Hepatocyte (in vitro differentiated cells): ENCODE data around the gene DOCK1. TPM values are rescaled to one million over a fixed set of nuclear protein-coding genes. Genes with fewer than 3 reads are reported as not detected.

Source experiments
- DNase-seq: peaks from one replicate; pipeline ENCODE4 v3.0.0-alpha.2; 2016; ENCODE audit warnings: low spot score
- H2AFZ ChIP-seq: fragments of 200-600 bp; sonication (generic); 2 replicates; pipeline ENCODE4 v1.6.0; 2016; ENCODE audit warnings: antibody characterized with exemption, mild to moderate bottlenecking
- H3K27ac ChIP-seq: fragments of 200-600 bp; sonication (generic); 2 replicates; pipeline ENCODE4 v1.5.1; 2016; ENCODE audit warnings: mild to moderate bottlenecking
- H3K27me3 ChIP-seq: fragments of 200-600 bp; sonication (generic); 2 replicates; pipeline ENCODE4 v1.6.1; 2016
- H3K36me3 ChIP-seq: fragments of 200-600 bp; sonication (generic); replicated peaks from 2 replicates; pipeline ENCODE4 v1.5.1; 2016; ENCODE audit warnings: low read depth; ENCODE audit not compliant: insufficient read depth
- H3K4me1 ChIP-seq: fragments of 200-600 bp; sonication (generic); 2 replicates; pipeline ENCODE4 v1.5.1; 2016; ENCODE audit warnings: mild to moderate bottlenecking, moderate library complexity; ENCODE audit not compliant: insufficient read depth
- H3K4me2 ChIP-seq: fragments of 200-600 bp; sonication (generic); 2 replicates; pipeline ENCODE4 v1.6.0; 2016
- H3K4me3 ChIP-seq: fragments of 200-600 bp; sonication (generic); 2 replicates; pipeline ENCODE4 v1.5.1; 2016; ENCODE audit warnings: mild to moderate bottlenecking
- H3K79me2 ChIP-seq: fragments of 200-600 bp; sonication (generic); 2 replicates; pipeline ENCODE4 v1.6.0; 2017; ENCODE audit warnings: mild to moderate bottlenecking
- H3K9me2 ChIP-seq: fragments of 200-600 bp; sonication (generic); replicated peaks from 2 replicates; pipeline ENCODE4 v1.6.0; 2017; ENCODE audit warnings: mild to moderate bottlenecking; ENCODE audit not compliant: insufficient read depth
- H3K9me3 ChIP-seq: fragments of 200-600 bp; sonication (generic); 2 replicates; pipeline ENCODE4 v1.5.1; 2016; ENCODE audit warnings: low read depth, mild to moderate bottlenecking
- H4K20me1 ChIP-seq: fragments of 200-600 bp; sonication (generic); 2 replicates; pipeline ENCODE4 v1.6.0; 2016; ENCODE audit warnings: mild to moderate bottlenecking; ENCODE audit not compliant: insufficient read depth, poor library complexity, severe bottlenecking
- EZH2 ChIP-seq: fragments of 200-600 bp; sonication (generic); IDR thresholded peaks from 2 replicates; pipeline ENCODE4 v1.6.1; 2016; ENCODE audit warnings: antibody characterized with exemption, mild to moderate bottlenecking, borderline replicate concordance
- EZH2phosphoT487 ChIP-seq: fragments of 200-600 bp; sonication (generic); IDR thresholded peaks from one replicate; pipeline ENCODE4 v1.6.1; 2018; ENCODE audit warnings: antibody characterized with exemption, mild to moderate bottlenecking, low read depth, moderate library complexity; ENCODE audit not compliant: unreplicated experiment, severe bottlenecking
- WGBS: methylation state at CpG from one replicate; pipeline ENCODE4 v1.1.6; 2016; ENCODE audit warnings: low lambda C conversion rate; ENCODE audit errors: missing lambda C conversion rate; 5-methylcytosine and 5-hydroxymethylcytosine counted together
- polyA plus RNA-seq: library from polyadenylated mRNA; unstranded; fragments of >200 nt; fragmentation: Nextera tagmentation; extraction: Ambion mirVana; gene quantifications from 2 replicates; pipeline ENCODE4 v1.2.1, GENCODE V29; 2016
- total RNA-seq: library from RNA; depleted of rRNA; stranded (reverse); fragments of >200 nt; gene quantifications from 2 replicates; pipeline ENCODE4 v1.2.3, GENCODE V29; 2014
- TF ChIP-seq, protein P1 (sequence below): fragments of 200-600 bp; sonication (generic); IDR thresholded peaks from 2 replicates; pipeline ENCODE4 v1.5.1; 2016; ENCODE audit warnings: antibody characterized with exemption, mild to moderate bottlenecking; ENCODE audit not compliant: poor library complexity

Gene DOCK1
- total and polyA plus RNA-seq, 2 experiments from 2014 or later, result 16.0 to 55.5 TPM

- Histone ChIP-seq H4K20me1 (no peaks in the 10 kb centered on the region), H3K9me2 (no peaks in the 10 kb centered on the region), H3K27me3 (no peaks in the 10 kb centered on the region), H3K79me2 (no peaks in the 10 kb centered on the region), H3K36me3 (no peaks in the 10 kb centered on the region), H3K4me2 (no peak overlapping the region), H3K27ac (no peak overlapping the region), H3K4me3 (no peak overlapping the region), H3K4me1 (no peaks in the 10 kb centered on the region), H2AFZ (no peak overlapping the region), H3K9me3 (no peaks in the 10 kb centered on the region)
- DNase-seq, result no peak
- no peak for TF ChIP-seq EZH2phosphoT487
- TF ChIP-seq EZH2, result no peak
- TF ChIP-seq, protein P1, sequence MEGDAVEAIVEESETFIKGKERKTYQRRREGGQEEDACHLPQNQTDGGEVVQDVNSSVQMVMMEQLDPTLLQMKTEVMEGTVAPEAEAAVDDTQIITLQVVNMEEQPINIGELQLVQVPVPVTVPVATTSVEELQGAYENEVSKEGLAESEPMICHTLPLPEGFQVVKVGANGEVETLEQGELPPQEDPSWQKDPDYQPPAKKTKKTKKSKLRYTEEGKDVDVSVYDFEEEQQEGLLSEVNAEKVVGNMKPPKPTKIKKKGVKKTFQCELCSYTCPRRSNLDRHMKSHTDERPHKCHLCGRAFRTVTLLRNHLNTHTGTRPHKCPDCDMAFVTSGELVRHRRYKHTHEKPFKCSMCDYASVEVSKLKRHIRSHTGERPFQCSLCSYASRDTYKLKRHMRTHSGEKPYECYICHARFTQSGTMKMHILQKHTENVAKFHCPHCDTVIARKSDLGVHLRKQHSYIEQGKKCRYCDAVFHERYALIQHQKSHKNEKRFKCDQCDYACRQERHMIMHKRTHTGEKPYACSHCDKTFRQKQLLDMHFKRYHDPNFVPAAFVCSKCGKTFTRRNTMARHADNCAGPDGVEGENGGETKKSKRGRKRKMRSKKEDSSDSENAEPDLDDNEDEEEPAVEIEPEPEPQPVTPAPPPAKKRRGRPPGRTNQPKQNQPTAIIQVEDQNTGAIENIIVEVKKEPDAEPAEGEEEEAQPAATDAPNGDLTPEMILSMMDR, result no peak
- 91% methylated on average over 5 of the region's 5 CpGs for WGBS
These were observed 311.0 kb downstream of the DOCK1 start for GRCh38 chr10:127216274-127216673.

DNA sequence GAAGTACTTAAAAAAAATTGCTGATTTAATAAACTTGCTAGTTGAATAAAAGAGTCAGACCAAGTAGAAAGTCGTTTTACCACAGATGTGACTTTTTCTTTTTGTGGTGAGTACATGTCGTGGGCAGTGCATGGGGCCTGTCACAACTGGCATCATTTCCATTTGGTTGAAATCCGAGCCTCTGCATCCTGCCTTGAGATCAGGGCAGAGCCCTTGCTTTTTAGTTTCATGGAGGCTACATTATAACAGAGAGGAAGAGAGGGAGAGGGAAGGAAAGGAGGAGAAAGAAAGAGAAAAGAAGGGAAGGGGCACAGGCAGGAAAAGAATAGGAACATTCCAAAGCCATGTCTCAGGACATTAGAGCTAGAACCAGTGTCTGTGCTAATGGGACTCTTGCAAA, 311.6 kb downstream of the DOCK1 start:
- Histone ChIP-seq H3K27me3 (no peaks in the 10 kb centered on the region), H3K4me1 (no peaks in the 10 kb centered on the region), H3K79me2 (no peaks in the 10 kb centered on the region), H3K27ac (no peak overlapping the region), H3K4me3 (no peak overlapping the region), H2AFZ (no peak overlapping the region), H3K9me2 (no peaks in the 10 kb centered on the region), H4K20me1 (no peaks in the 10 kb centered on the region), H3K36me3 (no peaks in the 10 kb centered on the region), H3K4me2 (no peak overlapping the region), H3K9me3 (no peaks in the 10 kb centered on the region)
- no peak for TF ChIP-seq EZH2phosphoT487
- TF ChIP-seq, protein P1, result no peak
- no peak for TF ChIP-seq EZH2
- no peak for DNase-seq
- WGBS, result 64% methylated on average over 3 of the region's 3 CpGs

- no peak overlapping the region for H3K27ac ChIP-seq
- no peak overlapping the region for H3K4me2 ChIP-seq
- no peaks in the 10 kb centered on the region for H3K27me3 ChIP-seq
- H3K9me3 ChIP-seq, result no peaks in the 10 kb centered on the region
- no peak for TF ChIP-seq EZH2phosphoT487
- no peak for TF ChIP-seq EZH2
- TF ChIP-seq, protein P1, result no peak
- H3K4me1 ChIP-seq, result no peaks in the 10 kb centered on the region
- WGBS, result 95% methylated on average over 3 of the region's 3 CpGs
- H3K4me3 ChIP-seq, result no peak overlapping the region
- H3K79me2 ChIP-seq, result no peaks in the 10 kb centered on the region
- no peak overlapping the region for H2AFZ ChIP-seq
- H3K36me3 ChIP-seq, result no peaks in the 10 kb centered on the region
- H4K20me1 ChIP-seq, result no peaks in the 10 kb centered on the region
- DNase-seq, result no peak
- no peaks in the 10 kb centered on the region for H3K9me2 ChIP-seq
These were observed 313.4 kb downstream of the DOCK1 start for GRCh38 chr10:127218658-127219057.

DNA sequence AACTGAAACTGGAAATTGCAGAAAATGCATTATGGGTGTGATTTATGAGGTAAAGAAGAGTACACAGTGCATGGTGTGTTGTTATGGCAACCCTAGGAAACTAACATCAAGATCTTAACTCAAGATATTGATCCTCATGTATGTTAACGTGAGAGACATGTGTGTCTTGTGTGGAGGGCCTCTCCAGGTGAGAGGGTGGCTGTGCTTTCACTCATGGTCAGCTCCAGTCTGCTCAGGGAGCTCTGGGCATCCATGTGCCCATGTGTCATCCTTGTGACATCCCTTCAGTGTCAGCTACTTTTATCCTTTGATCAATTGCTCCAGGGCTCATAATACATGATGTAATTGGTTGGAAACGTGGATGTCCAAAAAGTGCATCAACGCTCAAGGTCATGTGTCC, 316.1 kb downstream of the DOCK1 start:
- Histone ChIP-seq H2AFZ (no peak overlapping the region), H3K79me2 (no peaks in the 10 kb centered on the region), H3K36me3 (no peaks in the 10 kb centered on the region), H3K4me2 (no peak overlapping the region), H3K9me3 (no peaks in the 10 kb centered on the region), H4K20me1 (no peaks in the 10 kb centered on the region), H3K27ac (no peak overlapping the region), H3K4me1 (no peaks in the 10 kb centered on the region), H3K4me3 (no peak overlapping the region), H3K27me3 (no peaks in the 10 kb centered on the region), H3K9me2 (no peaks in the 10 kb centered on the region)
- WGBS, result 84% methylated on average over 3 of the region's 3 CpGs
- DNase-seq, result no peak
- no peak for TF ChIP-seq EZH2
- TF ChIP-seq, protein P1, result no peak
- TF ChIP-seq EZH2phosphoT487, result no peak
